Left ventricle myocardium superior (tissue), 1 donor: ENCODE results near the gene CDNF. TPM values are rescaled to one million over a fixed set of nuclear protein-coding genes. Genes with fewer than 3 reads are reported as not detected.
A peak's percentile ranks its signal among the peaks of the same experiment; 100 is the strongest.
"Not testable (repeated sequence)": the region's sequence is repeated elsewhere in the genome, so short reads cannot be mapped to it uniquely, and the experiment has no call there.

ENCODE experiments used
- ATAC-seq: fragments of 200-7000 bp; cut with Tn5 transposase; one replicate; pipeline ENCODE4 v1.9.1; 2020; ENCODE audit warnings: mild to moderate bottlenecking, moderate library complexity
- DNase-seq: peaks from one replicate; pipeline ENCODE4 v3.0.0-alpha.2; 2020
- intact Hi-C: fragments of 100-400 bp; cut with micrococcal nuclease; formaldehyde crosslinking; loops from one replicate; pipeline ENCODE4 v1.11.0; 2022
- long read RNA-seq: library from polyadenylated mRNA; unstranded; transcript quantifications from one replicate; pipeline ENCODE4 v2.0.0, GENCODE V29; 2021
- total RNA-seq: library from RNA; stranded (reverse); fragmentation: NEBNext Ultra II Directional; extraction: Animal tissue kit (Norgen Biotek cat#: 25700); gene quantifications from one replicate; pipeline ENCODE4 v1.2.1, GENCODE V29; 2021
- donor health status: DM: no; HTN: yes; CAD: no; lungs with severe emphysema.

Gene CDNF
- total RNA-seq = 2.0 TPM
- long read RNA-seq, partial matches to known transcripts = 0 of 5 reads
- long read RNA-seq, other reads (novel, unspliced or antisense) = 3 of 5 reads

- peak; percentile 100 for DNase-seq
- peak; percentile 98 for ATAC-seq
These were observed at the start of gene CDNF, which contains the start of the genes HSPA14 and MSANTD7 for GRCh38 chr10:14837757-14838581. TSS of gene CDNF (minus strand) at chr10:14838037. CDS start at chr10:14837946, 91 bp downstream. TSS of gene HSPA14 (plus strand) at chr10:14838306. CDS start at chr10:14838403, 97 bp downstream. TSS of gene MSANTD7 (plus strand) at chr10:14838306. CDS start at chr10:14842285, 3,979 bp downstream.

GRCh38 chr10:14884082-14884481, 46.2 kb upstream of the CDNF start:
- ATAC-seq = no peak
- intact Hi-C loops = no loop called here
- DNase-seq = no peak

More at GRCh38 chr10:14837757-14838581, at the start of gene CDNF, which contains the start of the genes HSPA14 and MSANTD7:
- intact Hi-C loops = no loop called here

GRCh38 chr10:14880229-14880628, 42.4 kb upstream of the CDNF start:
- intact Hi-C loops = no loop called here
- DNase-seq (no peak), ATAC-seq (no peak)

- DNase-seq (no peak), ATAC-seq (no peak)
- intact Hi-C loops = no loop called here
These were observed 42.0 kb upstream of the CDNF start for GRCh38 chr10:14879928-14880193.

- peak; percentile 34 for DNase-seq
- intact Hi-C loops = no loop called here
- ATAC-seq = no peak
These were observed 41.5 kb upstream of the CDNF start for GRCh38 chr10:14879124-14879927.

GRCh38 chr10:14878266-14879123, 40.7 kb upstream of the CDNF start, which contains the start of gene SUV39H2:
TSS of gene SUV39H2 (plus strand) at chr10:14878866. CDS start at chr10:14878889, 23 bp downstream.
- intact Hi-C loops = no loop called here
- ATAC-seq (peak; percentile 98), DNase-seq (peak; percentile 98)

GRCh38 chr10:14876764-14877163, 38.9 kb upstream of the CDNF start:
- ATAC-seq = peak; percentile 10
- DNase-seq = peak; percentile 47
- intact Hi-C loops = no loop called here

GRCh38 chr10:14875941-14876340, 38.1 kb upstream of the CDNF start:
- intact Hi-C loops = no loop called here
- ATAC-seq (no peak), DNase-seq (no peak)

GRCh38 chr10:14873090-14873760, 35.4 kb upstream of the CDNF start:
- ATAC-seq (no peak), DNase-seq (no peak)
- intact Hi-C loops = no loop called here

- intact Hi-C loops, DNase-seq, ATAC-seq: not testable (repeated sequence)
These were observed 27.0 kb upstream of the CDNF start for GRCh38 chr10:14864871-14865270.

- intact Hi-C loops, DNase-seq, ATAC-seq: not testable (repeated sequence)
These were observed 26.6 kb upstream of the CDNF start for GRCh38 chr10:14864466-14864865.

- ATAC-seq (no peak), DNase-seq (no peak)
- intact Hi-C loops = no loop called here
These were observed 23.0 kb upstream of the CDNF start for GRCh38 chr10:14860791-14861190.

- ATAC-seq (no peak), DNase-seq (no peak)
- intact Hi-C loops = no loop called here
These were observed 21.9 kb upstream of the CDNF start for GRCh38 chr10:14859775-14860174.

GRCh38 chr10:14859043-14859442, 21.2 kb upstream of the CDNF start:
- no peak for DNase-seq
- intact Hi-C loops = no loop called here
- ATAC-seq = no peak

- DNase-seq (no peak), ATAC-seq (no peak)
- intact Hi-C loops = no loop called here
These were observed 20.6 kb upstream of the CDNF start for GRCh38 chr10:14858338-14858960.

GRCh38 chr10:14855453-14855852, 17.6 kb upstream of the CDNF start:
- intact Hi-C loops = no loop called here
- ATAC-seq (no peak), DNase-seq (no peak)

GRCh38 chr10:14852236-14852635, 14.4 kb upstream of the CDNF start:
- intact Hi-C loops = no loop called here
- DNase-seq (no peak), ATAC-seq (no peak)

GRCh38 chr10:14844948-14845347, 7.1 kb upstream of the CDNF start:
- intact Hi-C loops = no loop called here
- ATAC-seq (no peak), DNase-seq (no peak)
